T-cell (primary cell): ENCODE measurements around the gene PTPRB. TPM values are rescaled to one million over a fixed set of nuclear protein-coding genes. Genes with fewer than 3 reads are reported as not detected.

Source experiments
- ATAC-seq, 4 experiments: fragments of 200-7000 bp in 3 of 4; fragments of 150-1000 bp in 1 of 4; cut with Tn5 transposase; replicated peaks in 1 of 4; 1 replicate in 3 of 4; 2 replicates in 1 of 4; pipeline ENCODE4 v1.10.0; 2021; ENCODE audit warnings: moderate library complexity in 3 of 4, mild to moderate bottlenecking in 2 of 4, moderate number of reproducible peaks in 1 of 4
- CTCF ChIA-PET, 2 donors: fragments of 300-600 bp; sonication (Branson Sonifier 250); formaldehyde crosslinking; loops; one replicate each; lab custom pipeline; 2022; ENCODE audit warnings: antibody characterized with exemption in 2 of 2; lab: Charles Lee
- POLR2A ChIA-PET, 2 donors: fragments of 300-600 bp; sonication (Branson Sonifier 250); formaldehyde crosslinking; loops; one replicate each; lab custom pipeline; 2022; ENCODE audit warnings: antibody characterized with exemption in 2 of 2; lab: Charles Lee
- DNase-seq, 35 experiments: peaks; one replicate each; pipeline versions ENCODE4 v3.0.0 to v3.0.0-alpha.2; 2013 to 2023
- H3K27ac ChIP-seq: one replicate; pipeline ENCODE4 v1.5.1; 2013; ENCODE audit warnings: low read length
- H3K27me3 ChIP-seq, 2 experiments: replicated peaks in 1 of 2; 1 replicate in 1 of 2; 2 replicates in 1 of 2; pipeline versions ENCODE4 v1.6.1 to v1.7.0; 2013; ENCODE audit warnings: low read length in 1 of 2, mixed read lengths in 1 of 2; ENCODE audit not compliant: control insufficient read depth in 2 of 2, insufficient read depth in 2 of 2; ENCODE audit errors: extremely low read depth in 1 of 2
- H3K36me3 ChIP-seq, 2 donors: 1 replicate in 1 of 2; 2 replicates in 1 of 2; pipeline versions ENCODE4 v1.6.1 to v1.7.0; 2013; ENCODE audit warnings: low read length in 1 of 2; ENCODE audit not compliant: control insufficient read depth in 2 of 2, insufficient read depth in 1 of 2; ENCODE audit errors: extremely low read depth in 1 of 2
- H3K4me1 ChIP-seq, 2 experiments: 1 replicate in 1 of 2; 2 replicates in 1 of 2; pipeline versions ENCODE4 v1.6.1 to v1.7.0; 2013; ENCODE audit warnings: low read length in 2 of 2, mixed read lengths in 1 of 2; ENCODE audit not compliant: insufficient read depth in 2 of 2, control insufficient read depth in 1 of 2; ENCODE audit errors: extremely low read depth in 1 of 2
- H3K4me3 ChIP-seq, 2 donors: 1 replicate in 1 of 2; 2 replicates in 1 of 2; pipeline versions ENCODE4 v1.5.1 to v1.7.0; 2013; ENCODE audit warnings: mild to moderate bottlenecking in 2 of 2, low read length in 1 of 2, moderate library complexity in 1 of 2; ENCODE audit not compliant: control insufficient read depth in 1 of 2; ENCODE audit errors: extremely low read depth in 1 of 2
- H3K9me3 ChIP-seq: 2 replicates; pipeline ENCODE4 v1.7.0; 2013
- H3K27ac Mint-ChIP-seq, 2 donors: one replicate each; pipeline ENCODE4 v1.8.0; 2020 to 2021; ENCODE audit warnings: mild to moderate bottlenecking in 2 of 2, mixed read lengths in 2 of 2
- H3K27me3 Mint-ChIP-seq, 2 donors: one replicate each; pipeline ENCODE4 v1.8.0; 2021 to 2022; ENCODE audit warnings: mixed read lengths in 2 of 2
- H3K36me3 Mint-ChIP-seq: one replicate; pipeline ENCODE4 v1.8.0; 2021; ENCODE audit warnings: mixed read lengths
- H3K4me1 Mint-ChIP-seq, 3 donors: one replicate each; pipeline ENCODE4 v1.8.0; 2020 to 2022; ENCODE audit warnings: mixed read lengths in 3 of 3, mild to moderate bottlenecking in 1 of 3
- H3K4me3 Mint-ChIP-seq, 3 donors: one replicate each; pipeline ENCODE4 v1.8.0; 2020 to 2022; ENCODE audit warnings: mild to moderate bottlenecking in 3 of 3, mixed read lengths in 3 of 3, moderate library complexity in 3 of 3
- H3K9me3 Mint-ChIP-seq, 3 donors: one replicate each; pipeline ENCODE4 v1.8.0; 2020 to 2022; ENCODE audit warnings: mixed read lengths in 3 of 3
- WGBS: methylation state at CpG from one replicate; pipeline ENCODE4 v1.1.5; 2013; ENCODE audit warnings: missing lambda C conversion rate; ENCODE audit not compliant: insufficient coverage; 5-methylcytosine and 5-hydroxymethylcytosine counted together
- total RNA-seq, 35 experiments: library from RNA in 6 of 35; stranded (reverse) in 6 of 35; fragments of 120-200 nt in 1 of 35; gene quantifications; one replicate each; pipeline versions ENCODE4 v1.2.1 to v1.2.4 and lab custom pipeline; 2013 to 2026

Gene PTPRB
- total RNA-seq, 5 donors from 2014 or later (not counting 1 experiment from before 2014, with no cell fraction given) = 0.06 to 0.30 (median 0.16) TPM; not detected in 1

DNA sequence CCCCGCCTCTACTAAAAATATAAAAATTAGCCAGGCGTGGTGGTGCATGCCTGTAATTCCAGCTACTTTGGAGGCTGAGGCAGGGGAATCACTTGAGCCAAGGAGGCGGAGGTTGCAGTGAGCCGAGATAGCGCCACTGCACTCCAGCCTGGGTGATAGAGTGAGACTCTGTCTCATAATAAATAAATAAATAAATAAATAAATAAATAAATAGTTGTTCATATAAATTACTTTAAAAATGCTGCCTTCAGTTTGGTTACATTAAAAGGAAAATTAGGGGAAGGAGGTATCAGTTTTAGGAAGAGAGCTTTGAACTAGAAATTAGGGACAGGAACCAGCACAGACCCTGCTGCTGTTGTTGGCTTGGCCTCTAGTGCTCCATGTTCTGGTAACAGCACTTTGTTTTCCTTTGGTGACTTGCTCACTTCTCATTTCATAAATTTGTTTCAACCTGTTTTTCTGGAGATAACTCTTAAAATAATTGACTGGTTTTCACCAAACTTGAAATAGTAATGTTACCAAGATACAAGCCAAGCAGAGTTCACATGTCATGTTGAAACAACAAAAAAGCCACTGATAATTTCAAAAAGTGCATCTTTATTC, 22.9 kb upstream of the PTPRB start:
- Histone ChIP-seq H3K4me1 (peaks cover 0 to 2% of the 10 kb centered on the region in 2 experiments), H3K9me3 (no peaks in the 10 kb centered on the region), H3K27ac (no peak overlapping the region), H3K36me3 (no peaks in the 10 kb centered on the region), H3K4me3 (no peak overlapping the region), H3K27me3 (no peaks in the 10 kb centered on the region)
- no peaks in the 10 kb centered on the region for H3K9me3 Mint-ChIP-seq
- whole genome bisulfite sequencing = no CpG with 5 or more reads among the region's 5 CpGs
- no peak for ATAC-seq
- POLR2A ChIA-PET = no interaction called here
- no peaks in the 10 kb centered on the region for H3K36me3 Mint-ChIP-seq
- CTCF ChIA-PET = no interaction called here
- H3K4me3 Mint-ChIP-seq = no peak overlapping the region
- DNase-seq = no peak
- peaks cover 0 to 3% (median 0%) of the 10 kb centered on the region in 3 donors for H3K4me1 Mint-ChIP-seq
- no peak overlapping the region for H3K27ac Mint-ChIP-seq
- peaks cover 0 to 3% of the 10 kb centered on the region in 2 donors for H3K27me3 Mint-ChIP-seq

DNA sequence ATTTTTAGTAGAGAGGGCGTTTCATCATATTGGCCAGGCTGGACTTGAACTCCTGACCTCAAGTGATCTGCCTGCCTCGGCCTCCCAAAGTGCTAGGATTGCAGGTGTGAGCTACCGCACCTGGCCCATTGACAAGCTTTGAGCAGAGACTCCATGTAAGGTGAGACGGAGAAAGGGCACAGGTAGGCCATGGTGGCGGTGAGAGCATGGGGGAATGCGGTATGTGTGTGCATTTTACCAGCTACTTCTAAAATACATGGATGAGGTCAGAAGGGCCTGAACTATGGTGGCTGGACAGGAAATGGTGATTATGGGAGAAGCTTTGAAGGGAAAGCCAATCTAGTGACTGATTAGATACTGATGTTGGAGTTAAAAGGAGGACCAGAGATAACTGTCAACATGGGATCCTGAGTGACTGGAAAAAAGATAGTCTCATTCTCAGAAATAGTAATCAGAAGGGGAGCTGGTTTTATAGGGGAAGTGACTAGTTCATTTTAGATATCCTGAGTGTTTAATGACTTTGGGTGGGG, 21.9 kb upstream of the PTPRB start:
- H3K4me1 ChIP-seq = peaks cover 0 to 2% of the 10 kb centered on the region in 2 experiments
- WGBS = 100% methylated on average over 3 of the region's 6 CpGs
- H3K27ac ChIP-seq = no peak overlapping the region
- ChIA-PET CTCF (interaction anchor here in 1 of 2 donors (0.6 kb wide), 1 partner anchor 20 kb away, joined by 3 read pairs; no protein-coding TSS in a partner anchor), POLR2A (no interaction called here)
- DNase-seq = no peak
- ATAC-seq = no peak
- H3K4me1 Mint-ChIP-seq = peaks cover 0 to 3% (median 0%) of the 10 kb centered on the region in 3 donors
- peaks cover 0 to 3% of the 10 kb centered on the region in 2 donors for H3K27me3 Mint-ChIP-seq
- H3K36me3 Mint-ChIP-seq = no peaks in the 10 kb centered on the region
- H3K9me3 Mint-ChIP-seq = no peaks in the 10 kb centered on the region
- H3K27me3 ChIP-seq = no peaks in the 10 kb centered on the region
- no peaks in the 10 kb centered on the region for H3K36me3 ChIP-seq
- no peak overlapping the region for H3K4me3 Mint-ChIP-seq
- H3K9me3 ChIP-seq = no peaks in the 10 kb centered on the region
- no peak overlapping the region for H3K4me3 ChIP-seq
- H3K27ac Mint-ChIP-seq = no peak overlapping the region

DNA sequence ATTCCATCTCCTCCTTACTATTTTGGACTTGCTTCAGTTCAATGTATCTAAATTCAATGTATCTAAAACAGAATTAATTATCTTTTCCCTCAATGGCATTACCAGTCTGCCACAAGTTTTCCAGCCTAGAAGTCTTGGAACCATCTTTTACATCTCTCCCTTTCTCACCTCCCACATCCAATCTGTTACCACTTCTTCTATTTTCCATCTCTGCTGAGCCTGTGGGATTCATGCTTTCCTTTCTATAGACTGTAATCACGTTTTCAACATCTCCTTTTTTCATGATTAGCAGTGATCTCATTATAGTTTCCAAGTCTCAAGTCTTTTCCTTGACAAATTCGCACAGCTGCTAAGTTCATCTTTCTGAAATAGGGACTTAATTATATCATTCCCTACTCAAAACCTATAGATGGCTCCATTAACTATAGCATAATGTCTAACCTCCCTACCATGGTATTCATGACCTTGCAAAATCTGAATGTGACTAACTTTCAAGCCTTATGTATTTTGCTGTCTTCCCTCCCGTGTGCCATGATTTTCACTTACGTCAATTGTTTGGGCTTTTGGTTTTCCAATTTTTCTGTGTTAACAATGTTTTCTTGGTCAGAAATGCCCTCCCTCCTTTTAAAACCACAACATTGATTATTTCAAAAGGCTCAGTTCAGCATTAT, 20.5 kb upstream of the PTPRB start:
- Histone ChIP-seq H3K9me3 (no peaks in the 10 kb centered on the region), H3K27me3 (no peaks in the 10 kb centered on the region), H3K4me1 (peaks cover 0 to 2% of the 10 kb centered on the region in 2 experiments), H3K27ac (no peak overlapping the region), H3K36me3 (no peaks in the 10 kb centered on the region), H3K4me3 (no peak overlapping the region)
- H3K9me3 Mint-ChIP-seq = no peaks in the 10 kb centered on the region
- ATAC-seq = no peak
- ChIA-PET POLR2A (no interaction called here), CTCF (no interaction called here)
- DNase-seq = no peak
- no peak overlapping the region for H3K27ac Mint-ChIP-seq
- H3K36me3 Mint-ChIP-seq = no peaks in the 10 kb centered on the region
- H3K4me1 Mint-ChIP-seq = peaks cover 0 to 3% (median 0%) of the 10 kb centered on the region in 3 donors
- H3K4me3 Mint-ChIP-seq = no peak overlapping the region
- WGBS = 0% methylated on average over 1 of the region's 4 CpGs
- H3K27me3 Mint-ChIP-seq = peaks cover 0 to 3% of the 10 kb centered on the region in 2 donors

DNA sequence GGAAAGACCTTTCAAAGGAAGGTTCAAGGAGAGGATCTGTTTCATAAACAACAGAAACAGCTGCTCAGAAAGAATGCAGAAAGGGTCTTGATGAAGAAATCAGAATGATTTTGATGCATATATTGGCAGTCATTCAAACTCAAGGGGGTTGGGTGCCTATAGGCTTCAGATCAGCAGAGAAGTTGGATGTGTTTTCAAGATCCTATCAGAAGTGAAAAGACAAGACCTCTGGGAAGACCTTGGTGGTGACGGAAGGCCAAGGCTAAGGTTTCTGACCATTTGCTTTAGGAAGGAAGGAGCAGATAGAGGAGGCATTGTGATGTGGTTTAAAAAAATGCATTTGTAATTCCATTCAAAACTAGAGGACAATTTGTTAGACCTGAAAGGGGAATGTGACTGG, 15.2 kb upstream of the PTPRB start:
- H3K36me3 ChIP-seq = no peaks in the 10 kb centered on the region
- Mint-ChIP-seq H3K27ac (no peak overlapping the region), H3K36me3 (no peaks in the 10 kb centered on the region), H3K9me3 (no peaks in the 10 kb centered on the region), H3K4me3 (no peak overlapping the region), H3K4me1 (no peaks in the 10 kb centered on the region), H3K27me3 (peaks cover 0 to 2% of the 10 kb centered on the region in 2 donors)
- WGBS = 100% methylated on average over 1 of the region's 1 CpG
- ATAC-seq (no peak), DNase-seq (no peak)
- ChIA-PET POLR2A (no interaction called here), CTCF (no interaction called here)
- H3K4me3 ChIP-seq = no peak overlapping the region
- H3K4me1 ChIP-seq = no peaks in the 10 kb centered on the region
- H3K9me3 ChIP-seq = no peaks in the 10 kb centered on the region
- no peaks in the 10 kb centered on the region for H3K27me3 ChIP-seq
- no peak overlapping the region for H3K27ac ChIP-seq

DNA sequence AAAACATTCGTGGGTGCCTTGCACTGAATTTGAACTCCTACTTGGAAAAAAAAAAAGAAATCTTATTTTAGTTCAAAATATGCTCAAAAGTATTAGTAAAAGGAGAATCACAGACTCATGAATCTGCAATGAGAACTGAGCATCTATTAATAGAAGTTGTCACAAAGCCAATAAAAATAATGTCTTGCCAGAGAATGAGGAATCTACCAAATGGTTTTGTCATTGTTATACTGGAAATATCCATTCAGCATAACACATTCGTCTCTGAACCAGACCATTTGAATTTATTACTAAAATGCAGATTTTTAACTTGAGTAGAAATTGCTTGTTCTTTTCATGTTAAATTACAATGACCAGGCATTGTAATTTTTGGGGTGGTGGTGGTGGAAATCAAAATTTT, 11.6 kb upstream of the PTPRB start:
- POLR2A ChIA-PET = interaction anchor here in 1 of 2 donors (0.9 kb wide), 1 partner anchor 13 kb away, joined by 3 read pairs; no protein-coding TSS in a partner anchor
- H3K4me1 Mint-ChIP-seq = peaks cover 0 to 7% (median 2%) of the 10 kb centered on the region in 3 donors
- H3K27me3 Mint-ChIP-seq = peaks cover 3 to 4% of the 10 kb centered on the region in 2 donors
- H3K27me3 ChIP-seq = no peaks in the 10 kb centered on the region
- CTCF ChIA-PET = no interaction called here
- no peak overlapping the region for H3K4me3 Mint-ChIP-seq
- no peak overlapping the region for H3K4me3 ChIP-seq
- DNase-seq (no peak), ATAC-seq (no peak)
- H3K4me1 ChIP-seq = no peaks in the 10 kb centered on the region
- WGBS = no CpG with 5 or more reads among the region's 2 CpGs
- no peaks in the 10 kb centered on the region for H3K36me3 ChIP-seq
- H3K9me3 Mint-ChIP-seq = no peaks in the 10 kb centered on the region
- H3K27ac ChIP-seq = no peak overlapping the region
- no peak overlapping the region for H3K27ac Mint-ChIP-seq
- no peaks in the 10 kb centered on the region for H3K9me3 ChIP-seq
- H3K36me3 Mint-ChIP-seq = no peaks in the 10 kb centered on the region

DNA sequence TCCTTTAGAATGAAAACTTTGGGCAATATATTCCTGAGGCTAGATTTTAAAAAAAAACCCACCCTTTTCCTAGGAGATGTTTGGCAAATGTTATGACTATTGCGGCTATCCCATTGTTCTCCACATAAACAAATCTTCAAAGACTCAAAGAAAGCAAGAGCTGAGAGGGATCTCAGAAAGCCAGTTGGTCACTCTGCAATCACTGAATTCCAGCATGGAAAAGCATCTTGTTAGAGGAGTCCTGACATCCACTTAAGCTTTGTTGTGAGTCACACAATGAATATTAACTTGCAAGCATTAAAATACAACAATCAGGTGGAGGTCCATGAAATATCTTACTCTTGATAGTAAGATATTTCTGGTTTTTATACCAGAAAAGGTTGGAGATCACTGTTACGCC, 11.0 kb upstream of the PTPRB start:
- H3K36me3 Mint-ChIP-seq = no peaks in the 10 kb centered on the region
- Histone ChIP-seq H3K36me3 (no peaks in the 10 kb centered on the region), H3K9me3 (no peaks in the 10 kb centered on the region), H3K4me1 (no peaks in the 10 kb centered on the region), H3K27ac (no peak overlapping the region), H3K27me3 (no peaks in the 10 kb centered on the region), H3K4me3 (no peak overlapping the region)
- WGBS = no CpG with 5 or more reads among the region's 2 CpGs
- CTCF ChIA-PET = no interaction called here
- ATAC-seq (no peak), DNase-seq (no peak)
- H3K9me3 Mint-ChIP-seq = no peaks in the 10 kb centered on the region
- H3K4me1 Mint-ChIP-seq = peaks cover 0 to 7% (median 2%) of the 10 kb centered on the region in 3 donors
- POLR2A ChIA-PET = no interaction called here
- H3K4me3 Mint-ChIP-seq = no peak overlapping the region
- no peak overlapping the region for H3K27ac Mint-ChIP-seq
- peaks cover 7% of the 10 kb centered on the region in 2 donors for H3K27me3 Mint-ChIP-seq
